ENCODE measurements around the gene YOD1.

GRCh38 chr1:206998816-206999215 lies 52.2 kb downstream of the YOD1 start:
- TF ChIP-seq, protein P1, sequence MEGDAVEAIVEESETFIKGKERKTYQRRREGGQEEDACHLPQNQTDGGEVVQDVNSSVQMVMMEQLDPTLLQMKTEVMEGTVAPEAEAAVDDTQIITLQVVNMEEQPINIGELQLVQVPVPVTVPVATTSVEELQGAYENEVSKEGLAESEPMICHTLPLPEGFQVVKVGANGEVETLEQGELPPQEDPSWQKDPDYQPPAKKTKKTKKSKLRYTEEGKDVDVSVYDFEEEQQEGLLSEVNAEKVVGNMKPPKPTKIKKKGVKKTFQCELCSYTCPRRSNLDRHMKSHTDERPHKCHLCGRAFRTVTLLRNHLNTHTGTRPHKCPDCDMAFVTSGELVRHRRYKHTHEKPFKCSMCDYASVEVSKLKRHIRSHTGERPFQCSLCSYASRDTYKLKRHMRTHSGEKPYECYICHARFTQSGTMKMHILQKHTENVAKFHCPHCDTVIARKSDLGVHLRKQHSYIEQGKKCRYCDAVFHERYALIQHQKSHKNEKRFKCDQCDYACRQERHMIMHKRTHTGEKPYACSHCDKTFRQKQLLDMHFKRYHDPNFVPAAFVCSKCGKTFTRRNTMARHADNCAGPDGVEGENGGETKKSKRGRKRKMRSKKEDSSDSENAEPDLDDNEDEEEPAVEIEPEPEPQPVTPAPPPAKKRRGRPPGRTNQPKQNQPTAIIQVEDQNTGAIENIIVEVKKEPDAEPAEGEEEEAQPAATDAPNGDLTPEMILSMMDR (IDR thresholded peaks at IDR 0.05; ENCODE audit: low read depth, low read length), result no peak
- TF ChIP-seq EZH2phosphoT487 (IDR thresholded peaks at IDR 0.05; ENCODE audit: low read depth), result no peak

All from OCI-LY3 (cell line).